Frontal cortex (tissue), 4 donors: Measurements from ENCODE around the gene GTF2E1. TPM values are rescaled to one million over a fixed set of nuclear protein-coding genes. Genes with fewer than 3 reads are reported as not detected.

Experiments used
- DNase-seq, 2 donors: peaks; one replicate each; pipeline ENCODE4 v3.0.0; 2012; ENCODE audit warnings: low spot score in 2 of 2
- FAIRE-seq: peaks from 2 replicates; lab custom pipeline; 2012; peaks lifted over from hg19 to GRCh38; lab: Jason Lieb, UNC
- small RNA-seq: library from RNA; depleted of rRNA; stranded (forward); fragments of <200 nt; gene quantifications from one replicate; pipeline ENCODE3, GENCODE V24; 2014
- total RNA-seq: library from RNA; depleted of rRNA; stranded (reverse); fragments of >200 nt; gene quantifications from one replicate; pipeline ENCODE4 v1.2.3, GENCODE V29; 2014
- donor health status: control.
- donor health status: control.
- donor health status: control.

Gene GTF2E1
- total RNA-seq, 1 donor from 2014 or later = 24.9 TPM

- no peak for FAIRE-seq
Observed at GRCh38 chr3:120795017-120795648, 52.6 kb downstream of the GTF2E1 start.

GRCh38 chr3:120795959-120796358 is 53.4 kb downstream of the GTF2E1 start:
- DNase-seq = no peak
- no peak for FAIRE-seq

More at GRCh38 chr3:120795017-120795648, 52.6 kb downstream of the GTF2E1 start:
- DNase-seq = peak in 1 of 2 donors; percentile 4

GRCh38 chr3:120796976-120797375 is 54.4 kb downstream of the GTF2E1 start:
- no peak for FAIRE-seq
- no peak for DNase-seq

GRCh38 chr3:120797857-120798256 is 55.3 kb downstream of the GTF2E1 start:
- FAIRE-seq (no peak), DNase-seq (no peak)

GRCh38 chr3:120798346-120798745 is 55.8 kb downstream of the GTF2E1 start:
- no peak for FAIRE-seq

GRCh38 chr3:120800625-120801024 is 58.1 kb downstream of the GTF2E1 start:
- DNase-seq = no peak
- no peak for FAIRE-seq

More at GRCh38 chr3:120798346-120798745, 55.8 kb downstream of the GTF2E1 start:
- no peak for DNase-seq

- no peak for FAIRE-seq
- no peak for DNase-seq
Observed at GRCh38 chr3:120801484-120801883, 58.9 kb downstream of the GTF2E1 start.

- DNase-seq = no peak
- no peak for FAIRE-seq
Observed at GRCh38 chr3:120802916-120803315, 60.4 kb downstream of the GTF2E1 start.

- peak in 1 of 2 donors; percentile 3 for DNase-seq
- FAIRE-seq = no peak
Observed at GRCh38 chr3:120816728-120817127, 74.2 kb downstream of the GTF2E1 start.

GRCh38 chr3:120820748-120821147 is 78.2 kb downstream of the GTF2E1 start:
- FAIRE-seq (no peak), DNase-seq (no peak)

GRCh38 chr3:120821426-120821825 is 78.9 kb downstream of the GTF2E1 start:
- FAIRE-seq = no peak
- no peak for DNase-seq

GRCh38 chr3:120823156-120823555 is 80.6 kb downstream of the GTF2E1 start:
- DNase-seq = no peak
- no peak for FAIRE-seq

GRCh38 chr3:120824613-120825012 is 82.1 kb downstream of the GTF2E1 start:
- DNase-seq = no peak
- no peak for FAIRE-seq

GRCh38 chr3:120828796-120829195 is 86.3 kb downstream of the GTF2E1 start:
- no peak for FAIRE-seq
- DNase-seq = no peak

GRCh38 chr3:120831066-120831465 is 88.5 kb downstream of the GTF2E1 start:
- no peak for DNase-seq
- no peak for FAIRE-seq

Small RNA genes within 50 kb of the gene (small RNA-seq; reads per million reads assigned to genes)
- gene MTCO1P29 (not detected), gene MTCO2P29 (not detected)

Other genes starting within 250 kb of the GTF2E1 start
- gene NDUFB4, start 146.4 kb upstream of the GTF2E1 start, total RNA-seq = 30.2 TPM
- gene HGD, start 60.5 kb upstream of the GTF2E1 start, total RNA-seq = under 0.01 TPM
- gene RABL3, start 228 bp upstream of the GTF2E1 start, total RNA-seq = 12.6 TPM
- 11.0 TPM for gene STXBP5L, start 165.5 kb downstream of the GTF2E1 start, total RNA-seq